C4-2B (cell line): ENCODE results near the gene UTRN.

Source experiments
- CTCF ChIP-seq: fragments of 450-650 bp; conservative IDR thresholded peaks from 2 replicates; pipeline ENCODE4 v1.5.1; 2017; ENCODE audit warnings: mild to moderate bottlenecking
- ZFX ChIP-seq: fragments of 450-650 bp; IDR thresholded peaks from 2 replicates; pipeline ENCODE4 v1.6.1; 2017

- no peak for TF ChIP-seq CTCF
- TF ChIP-seq ZFX: no peak
Observed at GRCh38 chr6:144311361-144311760, 26.2 kb downstream of the UTRN start.
